HepG2 (cell line): ENCODE data around the gene PTPN22. TPM values are rescaled to one million over a fixed set of nuclear protein-coding genes. Genes with fewer than 3 reads are reported as not detected.

ENCODE experiments used
- BRCA1 ChIP-seq: sonication (generic); formaldehyde crosslinking; IDR thresholded peaks from 2 replicates; pipeline ENCODE4 v1.4.0; 2020; ENCODE audit warnings: missing genetic modification reagents
- CEBPB ChIP-seq: IDR thresholded peaks from 2 replicates; pipeline ENCODE4 v1.6.1; 2011; ENCODE audit warnings: low read depth, low read length, improper control_type of control experiment, borderline replicate concordance
- CREM ChIP-seq, 2 experiments: sonication (generic) in 1 of 2; formaldehyde crosslinking in 1 of 2; IDR thresholded peaks; 2 replicates each; pipeline versions ENCODE4 v1.4.0 to v1.6.1; 2016 to 2020; ENCODE audit warnings: antibody characterized with exemption in 1 of 2, mild to moderate bottlenecking in 1 of 2, missing genetic modification reagents in 1 of 2
- EEA1 ChIP-seq: sonication (generic); formaldehyde crosslinking; IDR thresholded peaks from 2 replicates; pipeline ENCODE4 v1.5.1; 2020; ENCODE audit warnings: mild to moderate bottlenecking, missing genetic modification reagents, borderline replicate concordance
- ESRRA ChIP-seq: sonication (generic); formaldehyde crosslinking; IDR thresholded peaks from 2 replicates; pipeline ENCODE4 v1.5.1; 2020; ENCODE audit warnings: mild to moderate bottlenecking, low read depth, missing genetic modification reagents
- EZH2 ChIP-seq: conservative IDR thresholded peaks from 2 replicates; pipeline ENCODE4 v1.6.1; 2012; ENCODE audit warnings: mild to moderate bottlenecking, low read depth, low read length, moderate library complexity
- GATAD1 ChIP-seq: IDR thresholded peaks from 2 replicates; pipeline ENCODE4 v1.6.1; 2016; ENCODE audit warnings: missing genetic modification reagents, missing compliant biosample characterization
- JUND ChIP-seq: sonication (generic); formaldehyde crosslinking; IDR thresholded peaks from 2 replicates; pipeline ENCODE4 v1.8.0; 2022; ENCODE audit warnings: mild to moderate bottlenecking, missing genetic modification reagents
- KDM1A ChIP-seq: IDR thresholded peaks from 2 replicates; pipeline ENCODE4 v1.6.1; 2016; ENCODE audit warnings: missing compliant biosample characterization
- MTA1 ChIP-seq: sonication (generic); formaldehyde crosslinking; IDR thresholded peaks from 2 replicates; pipeline ENCODE4 v1.4.0; 2020; ENCODE audit warnings: missing genetic modification reagents, mild to moderate bottlenecking, borderline replicate concordance
- NR2F1 ChIP-seq, 2 experiments: fragments of 450-650 bp in 1 of 2; formaldehyde crosslinking in 1 of 2; IDR thresholded peaks; 2 replicates each; pipeline versions ENCODE4 v1.5.0 to v1.6.1; 2016 to 2020; ENCODE audit warnings: mild to moderate bottlenecking in 1 of 2, missing compliant biosample characterization in 1 of 2, missing genetic modification reagents in 1 of 2, moderate library complexity in 1 of 2
- RARA ChIP-seq: IDR thresholded peaks from 2 replicates; pipeline ENCODE4 v1.6.1; 2016; ENCODE audit warnings: missing genetic modification reagents, missing compliant biosample characterization
- SNAPC2 ChIP-seq: sonication (generic); formaldehyde crosslinking; IDR thresholded peaks from 2 replicates; pipeline ENCODE4 v1.8.1; 2022; ENCODE audit warnings: mild to moderate bottlenecking, missing genetic modification reagents
- SUZ12 ChIP-seq: fragments of 150-350 bp; IDR thresholded peaks from 2 replicates; pipeline ENCODE4 v1.6.1; 2014; ENCODE audit warnings: low read depth, low read length
- ZBTB20 ChIP-seq: sonication (generic); formaldehyde crosslinking; IDR thresholded peaks from 2 replicates; pipeline ENCODE4 v1.8.1; 2023; ENCODE audit warnings: missing genetic modification reagents, low read depth, mild to moderate bottlenecking, borderline replicate concordance
- ZFP37 ChIP-seq: sonication (generic); formaldehyde crosslinking; IDR thresholded peaks from 2 replicates; pipeline ENCODE4 v1.4.0; 2020; ENCODE audit warnings: missing genetic modification reagents, borderline replicate concordance
- ZFP90 ChIP-seq: sonication (generic); formaldehyde crosslinking; IDR thresholded peaks from 2 replicates; pipeline ENCODE4 v1.8.0; 2022; ENCODE audit warnings: missing genetic modification reagents, mild to moderate bottlenecking, inconsistent platforms, borderline replicate concordance
- ZMAT3 ChIP-seq: sonication (generic); formaldehyde crosslinking; conservative IDR thresholded peaks from 2 replicates; pipeline ENCODE4 v1.7.0; 2021; ENCODE audit warnings: missing genetic modification reagents
- ZMYM2 ChIP-seq: sonication (generic); formaldehyde crosslinking; IDR thresholded peaks from 2 replicates; pipeline ENCODE4 v1.8.0; 2022; ENCODE audit warnings: mild to moderate bottlenecking, missing genetic modification reagents
- ZNF3 ChIP-seq: IDR thresholded peaks from 2 replicates; pipeline ENCODE4 v1.7.0; 2017; ENCODE audit warnings: inconsistent platforms
- ZNF530 ChIP-seq: sonication (generic); formaldehyde crosslinking; IDR thresholded peaks from 2 replicates; pipeline ENCODE4 v1.5.0; 2020; ENCODE audit warnings: low read depth, mild to moderate bottlenecking, missing genetic modification reagents
- ZNF670 ChIP-seq: sonication (generic); formaldehyde crosslinking; IDR thresholded peaks from 2 replicates; pipeline ENCODE4 v1.8.0; 2022; ENCODE audit warnings: mild to moderate bottlenecking, missing genetic modification reagents, borderline replicate concordance
- polyA plus RNA-seq, 8 experiments: library from polyadenylated mRNA; depleted of rRNA in 3 of 8; stranded (reverse) in 7 of 8; unstranded in 1 of 8; fragments of >200 nt; fragmentation: Illumina TruSeq in 4 of 8; extraction: Trizol in 4 of 8; gene quantifications; 2 replicates each; pipeline versions ENCODE4 v1.2.1 to v1.2.3, GENCODE V29; 2011 to 2016; ENCODE audit warnings: low read depth in 4 of 8, missing spikeins in 1 of 8, mixed read lengths in 1 of 8; ENCODE audit not compliant: insufficient read depth in 1 of 8
- total RNA-seq, 5 experiments: library from RNA; depleted of rRNA; stranded (reverse); fragments of >200 nt; fragmentation: Illumina TruSeq; extraction: Trizol; gene quantifications; 2 replicates each; pipeline ENCODE4 v1.2.3, GENCODE V29; 2016; ENCODE audit warnings: low read depth in 1 of 5
- TF ChIP-seq, protein P1 (sequence below): sonication (generic); formaldehyde crosslinking; IDR thresholded peaks from 2 replicates; pipeline ENCODE4 v1.9.0; 2022; ENCODE audit warnings: missing genetic modification reagents, mild to moderate bottlenecking, borderline replicate concordance
- TF ChIP-seq, protein P2 (sequence below): sonication (generic); formaldehyde crosslinking; IDR thresholded peaks from 2 replicates; pipeline ENCODE4 v1.5.0; 2020; ENCODE audit warnings: missing genetic modification reagents
- TF ChIP-seq, protein P3 (sequence below): sonication (generic); formaldehyde crosslinking; IDR thresholded peaks from 2 replicates; pipeline ENCODE4 v1.4.0; 2020; ENCODE audit warnings: missing genetic modification reagents
- TF ChIP-seq, protein P4 (sequence below): sonication (generic); formaldehyde crosslinking; IDR thresholded peaks from 2 replicates; pipeline ENCODE4 v1.9.0; 2021; ENCODE audit warnings: missing genetic modification reagents, borderline replicate concordance

Gene PTPN22
- total and polyA plus RNA-seq, 2 of the 13 experiments (the other 11 are each of a cell fraction or from before 2014, with no cell fraction given): not detected

DNA sequence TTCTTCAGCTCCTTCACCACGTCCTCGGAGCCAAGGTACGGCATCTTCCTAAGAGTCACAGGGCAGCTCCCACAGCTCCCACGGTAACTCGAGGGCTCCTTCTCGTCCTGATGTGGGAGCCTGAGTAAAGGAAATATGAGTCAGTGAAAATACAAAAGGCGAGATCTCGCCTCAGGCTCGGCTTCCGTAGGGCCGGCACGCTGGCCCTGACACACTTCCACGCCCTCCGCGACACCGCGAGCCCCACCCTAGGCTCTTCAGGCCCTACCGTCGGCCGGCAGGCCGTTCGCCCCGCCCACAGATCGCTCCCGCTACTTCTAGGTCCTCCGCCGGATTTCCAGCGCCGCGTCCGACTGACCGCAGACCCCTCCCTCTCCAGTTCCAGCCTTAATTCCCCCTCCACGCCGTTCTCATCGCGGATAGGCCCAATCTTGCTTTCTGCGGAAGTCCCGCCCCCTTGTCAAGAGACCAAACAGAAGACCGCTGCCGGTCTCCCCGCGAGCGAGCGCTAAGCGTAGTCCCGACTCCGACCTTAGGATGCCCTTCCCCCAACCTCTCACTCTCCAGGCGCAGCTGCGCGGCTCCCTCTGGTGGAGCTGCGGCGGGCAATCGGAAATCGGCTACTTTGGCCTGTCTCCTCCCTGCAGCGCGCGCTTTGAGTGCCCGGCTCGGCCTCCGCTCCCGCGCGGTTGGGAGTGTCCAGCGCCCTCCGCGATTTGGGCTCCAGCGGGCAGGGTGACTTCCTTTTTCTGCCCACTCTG lies 33.3 kb upstream of the PTPN22 start, which contains the start of the genes AP4B1 and DCLRE1B (continued):
- TF ChIP-seq ZMYM2 (no peak), ZFP37 (no peak; the same call in 1 of the 2 replicates), ZNF530 (CRISPR knock-in tag) (no peak), SNAPC2 (CRISPR knock-in tag) (peak; percentile 76; the same call in 1 of the 2 replicates), KDM1A (no peak), ESRRA (CRISPR knock-in tag) (peak; percentile 74; the same call in 1 of the 2 replicates), EZH2 (no peak), ZMAT3 (CRISPR knock-in tag) (no peak; the same call in 1 of the 2 replicates), SUZ12 (no peak), BRCA1 (CRISPR knock-in tag) (no peak; the same call in 1 of the 2 replicates), CREM (IDR thresholded peaks at IDR 0.05) (peak; percentile 67), CREM (CRISPR knock-in tag; IDR thresholded peaks at IDR 0.05) (no peak), NR2F1 (CRISPR knock-in tag; IDR thresholded peaks at IDR 0.05) (no peak), MTA1 (no peak), ZFP90 (CRISPR knock-in tag) (no peak; the same call in 1 of the 2 replicates), ZNF670 (CRISPR knock-in tag) (0 out of 2 replicates have a peak, but pooled peaks have one; percentile 68), CEBPB (no peak), JUND (CRISPR knock-in tag) (no peak), ZNF3 (CRISPR knock-in tag) (no peak), GATAD1 (CRISPR knock-in tag) (peak; percentile 88), ZBTB20 (CRISPR knock-in tag) (peak; percentile 61; the same call in 1 of the 2 replicates), EEA1 (CRISPR knock-in tag) (no peak), RARA (CRISPR knock-in tag) (peak; percentile 62)
- TF ChIP-seq, protein P1, sequence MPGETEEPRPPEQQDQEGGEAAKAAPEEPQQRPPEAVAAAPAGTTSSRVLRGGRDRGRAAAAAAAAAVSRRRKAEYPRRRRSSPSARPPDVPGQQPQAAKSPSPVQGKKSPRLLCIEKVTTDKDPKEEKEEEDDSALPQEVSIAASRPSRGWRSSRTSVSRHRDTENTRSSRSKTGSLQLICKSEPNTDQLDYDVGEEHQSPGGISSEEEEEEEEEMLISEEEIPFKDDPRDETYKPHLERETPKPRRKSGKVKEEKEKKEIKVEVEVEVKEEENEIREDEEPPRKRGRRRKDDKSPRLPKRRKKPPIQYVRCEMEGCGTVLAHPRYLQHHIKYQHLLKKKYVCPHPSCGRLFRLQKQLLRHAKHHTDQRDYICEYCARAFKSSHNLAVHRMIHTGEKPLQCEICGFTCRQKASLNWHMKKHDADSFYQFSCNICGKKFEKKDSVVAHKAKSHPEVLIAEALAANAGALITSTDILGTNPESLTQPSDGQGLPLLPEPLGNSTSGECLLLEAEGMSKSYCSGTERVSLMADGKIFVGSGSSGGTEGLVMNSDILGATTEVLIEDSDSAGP: peak; percentile 96
- TF ChIP-seq, protein P2, sequence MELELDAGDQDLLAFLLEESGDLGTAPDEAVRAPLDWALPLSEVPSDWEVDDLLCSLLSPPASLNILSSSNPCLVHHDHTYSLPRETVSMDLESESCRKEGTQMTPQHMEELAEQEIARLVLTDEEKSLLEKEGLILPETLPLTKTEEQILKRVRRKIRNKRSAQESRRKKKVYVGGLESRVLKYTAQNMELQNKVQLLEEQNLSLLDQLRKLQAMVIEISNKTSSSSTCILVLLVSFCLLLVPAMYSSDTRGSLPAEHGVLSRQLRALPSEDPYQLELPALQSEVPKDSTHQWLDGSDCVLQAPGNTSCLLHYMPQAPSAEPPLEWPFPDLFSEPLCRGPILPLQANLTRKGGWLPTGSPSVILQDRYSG (CRISPR knock-in tag): no peak
- TF ChIP-seq, protein P3, sequence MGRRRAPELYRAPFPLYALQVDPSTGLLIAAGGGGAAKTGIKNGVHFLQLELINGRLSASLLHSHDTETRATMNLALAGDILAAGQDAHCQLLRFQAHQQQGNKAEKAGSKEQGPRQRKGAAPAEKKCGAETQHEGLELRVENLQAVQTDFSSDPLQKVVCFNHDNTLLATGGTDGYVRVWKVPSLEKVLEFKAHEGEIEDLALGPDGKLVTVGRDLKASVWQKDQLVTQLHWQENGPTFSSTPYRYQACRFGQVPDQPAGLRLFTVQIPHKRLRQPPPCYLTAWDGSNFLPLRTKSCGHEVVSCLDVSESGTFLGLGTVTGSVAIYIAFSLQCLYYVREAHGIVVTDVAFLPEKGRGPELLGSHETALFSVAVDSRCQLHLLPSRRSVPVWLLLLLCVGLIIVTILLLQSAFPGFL (CRISPR knock-in tag): no peak
- TF ChIP-seq, protein P4, sequence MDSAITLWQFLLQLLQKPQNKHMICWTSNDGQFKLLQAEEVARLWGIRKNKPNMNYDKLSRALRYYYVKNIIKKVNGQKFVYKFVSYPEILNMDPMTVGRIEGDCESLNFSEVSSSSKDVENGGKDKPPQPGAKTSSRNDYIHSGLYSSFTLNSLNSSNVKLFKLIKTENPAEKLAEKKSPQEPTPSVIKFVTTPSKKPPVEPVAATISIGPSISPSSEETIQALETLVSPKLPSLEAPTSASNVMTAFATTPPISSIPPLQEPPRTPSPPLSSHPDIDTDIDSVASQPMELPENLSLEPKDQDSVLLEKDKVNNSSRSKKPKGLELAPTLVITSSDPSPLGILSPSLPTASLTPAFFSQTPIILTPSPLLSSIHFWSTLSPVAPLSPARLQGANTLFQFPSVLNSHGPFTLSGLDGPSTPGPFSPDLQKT: no peak
